Endothelial cell of umbilical vein (primary cell): ENCODE data around the gene OPCML. TPM values are rescaled to one million over a fixed set of nuclear protein-coding genes. Genes with fewer than 3 reads are reported as not detected.

Source experiments
- BruUV-seq: library from RNA; stranded (reverse); fragments of 400-500 nt; replicated peaks from 2 replicates; lab custom pipeline; 2021; lab: Mats Ljungman, UMichigan
- CTCF ChIA-PET: fragments of 300-600, 350-600 bp; sonication (Branson Sonifier 250); formaldehyde crosslinking; loops from one replicate; lab custom pipeline; 2021; ENCODE audit warnings: antibody characterized with exemption, inconsistent platforms; lab: Charles Lee
- POLR2A ChIA-PET: fragments of 300-600, 350-600 bp; sonication (Branson Sonifier 250); formaldehyde crosslinking; loops from one replicate; lab custom pipeline; 2021; ENCODE audit warnings: antibody characterized with exemption, inconsistent platforms; lab: Charles Lee
- DNase-seq: peaks from one replicate; pipeline ENCODE4 v3.0.0-alpha.2; 2011; ENCODE audit warnings: low read depth, low spot score
- FAIRE-seq: peaks from 2 replicates; lab custom pipeline; 2011; peaks lifted over from hg19 to GRCh38; lab: Jason Lieb, UNC
- H2AFZ ChIP-seq: 2 replicates; pipeline ENCODE4 v1.6.0; 2012; ENCODE audit warnings: low read depth, low read length, control low read depth, inconsistent platforms
- H3K27ac ChIP-seq: 2 replicates; pipeline ENCODE4 v1.5.1; 2011; ENCODE audit warnings: low read depth, mild to moderate bottlenecking, control low read depth, low read length, moderate library complexity; ENCODE audit not compliant: insufficient read depth
- H3K27me3 ChIP-seq, 2 experiments: 2 replicates each; pipeline versions ENCODE4 v1.6.0 to v1.6.1; 2011; ENCODE audit warnings: low read length in 2 of 2, mixed read lengths in 1 of 2; ENCODE audit not compliant: control insufficient read depth in 2 of 2, insufficient read depth in 2 of 2
- H3K36me3 ChIP-seq, 2 experiments: 2 replicates in 1 of 2; 3 replicates in 1 of 2; pipeline ENCODE4 v1.5.1; 2011; ENCODE audit warnings: low read length in 2 of 2, mild to moderate bottlenecking in 1 of 2, moderate library complexity in 1 of 2; ENCODE audit not compliant: control insufficient read depth in 2 of 2, insufficient read depth in 2 of 2; ENCODE audit errors: extremely low read depth in 1 of 2
- H3K4me1 ChIP-seq: 3 replicates; pipeline ENCODE4 v1.5.1; 2011; ENCODE audit warnings: mild to moderate bottlenecking, low read length; ENCODE audit not compliant: control insufficient read depth, insufficient read depth; ENCODE audit errors: extremely low read depth
- H3K4me2 ChIP-seq: 2 replicates; pipeline ENCODE4 v1.6.1; 2011; ENCODE audit warnings: low read length, control low read depth, mixed read lengths; ENCODE audit not compliant: insufficient read depth
- H3K4me3 ChIP-seq, 3 experiments: fragments of 200-600 bp in 1 of 3; sonication (generic), shearing (Covaris generic) in 1 of 3; replicated peaks in 1 of 3; 2 replicates each; pipeline ENCODE4 v1.5.1; 2011 to 2016; ENCODE audit warnings: control low read depth in 3 of 3, low read length in 3 of 3, mild to moderate bottlenecking in 2 of 3, inconsistent platforms in 1 of 3, low read depth in 1 of 3, moderate library complexity in 1 of 3; ENCODE audit not compliant: insufficient read depth in 1 of 3
- H3K79me2 ChIP-seq: 2 replicates; pipeline ENCODE4 v1.6.0; 2012; ENCODE audit warnings: low read length, inconsistent platforms; ENCODE audit not compliant: control insufficient read depth, insufficient read depth
- H3K9ac ChIP-seq: replicated peaks from 2 replicates; pipeline ENCODE3; 2011; ENCODE audit warnings: low read length, control low read depth; ENCODE audit not compliant: insufficient read depth; ENCODE audit errors: extremely low read depth
- H3K9me1 ChIP-seq: replicated peaks from 3 replicates; pipeline ENCODE4 v1.6.0; 2011; ENCODE audit warnings: mild to moderate bottlenecking, low read length; ENCODE audit not compliant: control insufficient read depth, insufficient read depth; ENCODE audit errors: extremely low read depth
- H3K9me3 ChIP-seq: replicated peaks from 2 replicates; pipeline ENCODE4 v1.5.1; 2012; ENCODE audit warnings: low read length, inconsistent platforms; ENCODE audit not compliant: control insufficient read depth, insufficient read depth
- H4K20me1 ChIP-seq: replicated peaks from 2 replicates; pipeline ENCODE3; 2011; ENCODE audit warnings: mild to moderate bottlenecking, low read length; ENCODE audit not compliant: control insufficient read depth, insufficient read depth; ENCODE audit errors: extremely low read depth
- CTCF ChIP-seq, 2 donors: IDR thresholded peaks; 1 replicate in 1 of 2; 2 replicates in 1 of 2; pipeline ENCODE4 v1.5.1; 2011; ENCODE audit warnings: low read length in 2 of 2, mild to moderate bottlenecking in 2 of 2, moderate library complexity in 2 of 2, control low read depth in 1 of 2, inconsistent platforms in 1 of 2, low read depth in 1 of 2; ENCODE audit not compliant: insufficient read depth in 1 of 2; ENCODE audit errors: extremely low read depth in 1 of 2
- EZH2 ChIP-seq: IDR thresholded peaks from 2 replicates; pipeline ENCODE4 v1.6.1; 2012; ENCODE audit warnings: borderline replicate concordance, low read depth, mild to moderate bottlenecking, moderate library complexity, low read length, inconsistent platforms; ENCODE audit not compliant: severe bottlenecking
- FOS ChIP-seq: IDR thresholded peaks from 2 replicates; pipeline ENCODE4 v1.6.1; 2011; ENCODE audit warnings: mild to moderate bottlenecking, low read length, moderate library complexity, borderline replicate concordance; ENCODE audit not compliant: insufficient read depth
- GATA2 ChIP-seq: IDR thresholded peaks from 2 replicates; pipeline ENCODE4 v1.7.0; 2011; ENCODE audit warnings: low read depth, mild to moderate bottlenecking, moderate library complexity, mixed read lengths, low read length; ENCODE audit not compliant: insufficient read length, insufficient read depth
- JUN ChIP-seq: IDR thresholded peaks from 2 replicates; pipeline ENCODE4 v1.6.1; 2011; ENCODE audit warnings: borderline replicate concordance, low read depth; ENCODE audit not compliant: insufficient read length, insufficient read depth
- MAX ChIP-seq: IDR thresholded peaks from 2 replicates; pipeline ENCODE4 v1.6.1; 2011; ENCODE audit not compliant: insufficient read depth, insufficient read length
- MYC ChIP-seq: IDR thresholded peaks from one replicate; pipeline ENCODE4 v1.6.1; 2011; ENCODE audit warnings: mild to moderate bottlenecking, low read depth, low read length
- POLR2A ChIP-seq: IDR thresholded peaks from 2 replicates; pipeline ENCODE4 v1.6.1; 2012; ENCODE audit warnings: low read depth, mild to moderate bottlenecking, control low read depth, low read length
- POLR2AphosphoS5 ChIP-seq: IDR thresholded peaks from 2 replicates; pipeline ENCODE4 v1.6.1; 2012; ENCODE audit warnings: low read depth, mild to moderate bottlenecking, control low read depth, low read length, moderate library complexity; ENCODE audit not compliant: insufficient read depth
- dilution Hi-C: fragments of 300-500 bp; cut with MboI; formaldehyde crosslinking; loops from one replicate; pipeline ENCODE4 v1.15.0; 2019; ENCODE audit warnings: low sequenced_read_pairs; ENCODE audit not compliant: extremely low pct_ligation_motif_present
- intact Hi-C: fragments of 100-400 bp; cut with micrococcal nuclease; formaldehyde crosslinking; loops from one replicate; pipeline ENCODE4 v1.10.0; 2022
- polyA plus RNA-seq, 4 experiments: library from polyadenylated mRNA; depleted of rRNA in 3 of 4; stranded (reverse) in 3 of 4; unstranded in 1 of 4; fragments of >200 nt; gene quantifications; 2 replicates each; pipeline versions ENCODE4 v1.2.1 to v1.2.3, GENCODE V29; 2011 to 2012; ENCODE audit warnings: missing spikeins in 1 of 4
- total RNA-seq: library from RNA; stranded (reverse); gene quantifications from 2 replicates; pipeline ENCODE4 v1.2.3, GENCODE V29; 2021

Gene OPCML
- total and polyA plus RNA-seq, 2 donors (not counting 3 experiments of a cell fraction or from before 2014, with no cell fraction given) = not detected

DNA sequence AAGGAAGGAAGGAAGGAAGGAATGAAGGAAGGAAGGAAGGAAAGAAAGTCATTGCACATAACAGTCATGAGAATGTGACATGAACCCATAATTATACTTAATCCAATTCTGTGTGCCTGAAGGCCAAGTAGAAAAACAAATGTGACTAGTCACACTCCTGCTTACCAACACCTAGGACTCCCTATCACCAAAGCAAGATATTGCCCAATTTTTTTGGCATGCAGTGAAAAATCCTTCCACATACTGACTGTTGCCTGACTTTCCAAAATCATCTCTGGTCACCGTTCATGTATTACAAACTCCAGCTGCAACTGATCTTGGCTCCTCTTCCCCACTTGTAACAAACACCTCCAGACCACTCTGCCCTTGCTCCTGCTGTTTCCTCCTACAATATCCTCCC lies 516.8 kb downstream of the OPCML start:
- no peak overlapping the region for H3K4me2 ChIP-seq
- dilution Hi-C loops = no loop called here
- ChIA-PET POLR2A (no interaction called here), CTCF (no interaction called here)
- no peaks in the 10 kb centered on the region for H3K9me1 ChIP-seq
- intact Hi-C loops = no loop called here
- no peaks in the 10 kb centered on the region for H3K27me3 ChIP-seq
- no peak overlapping the region for H2AFZ ChIP-seq
- H3K4me1 ChIP-seq = no peaks in the 10 kb centered on the region
- H3K79me2 ChIP-seq = no peaks in the 10 kb centered on the region
- H3K27ac ChIP-seq = no peak overlapping the region
- no peaks in the 10 kb centered on the region for H3K9me3 ChIP-seq
- H3K36me3 ChIP-seq = no peaks in the 10 kb centered on the region
- FAIRE-seq (no peak), DNase-seq (no peak)
- BruUV-seq = no TSS peak
- H3K9ac ChIP-seq = no peak overlapping the region
- H4K20me1 ChIP-seq = no peaks in the 10 kb centered on the region
- no peak overlapping the region for H3K4me3 ChIP-seq
- TF ChIP-seq FOS = no peak
- TF ChIP-seq MYC = no peak
- TF ChIP-seq GATA2 = no peak
- no peak for TF ChIP-seq MAX
- TF ChIP-seq EZH2 = no peak
- no peak for TF ChIP-seq POLR2A
- no peak for TF ChIP-seq JUN
- no peak for TF ChIP-seq POLR2AphosphoS5
- no peak for TF ChIP-seq CTCF (IDR thresholded peaks at IDR 0.05; ENCODE audit: extremely low read depth in 1 of 2, insufficient read depth in 1 of 2, low read depth in 1 of 2, low read length in 2 of 2)
